ENCODE measurements around the gene CCDC187.

- TF ChIP-seq HDAC2 (CRISPR knock-in tag; IDR thresholded peaks at IDR 0.05): no peak
- TF ChIP-seq ZNF44 (CRISPR knock-in tag; IDR thresholded peaks at IDR 0.05): no peak
- no peak for TF ChIP-seq TARDBP (CRISPR knock-in tag; IDR thresholded peaks at IDR 0.05)
These were observed 24.7 kb upstream of the CCDC187 start for GRCh38 chr9:136328622-136329041.
